ENCODE data around the gene MRPL32. TPM values are rescaled to one million over a fixed set of nuclear protein-coding genes. Genes with fewer than 3 reads are reported as not detected.

The MRPL32 gene
- total RNA-seq, 2 donors from 2014 or later = 48.3 to 65.7 TPM

DNA sequence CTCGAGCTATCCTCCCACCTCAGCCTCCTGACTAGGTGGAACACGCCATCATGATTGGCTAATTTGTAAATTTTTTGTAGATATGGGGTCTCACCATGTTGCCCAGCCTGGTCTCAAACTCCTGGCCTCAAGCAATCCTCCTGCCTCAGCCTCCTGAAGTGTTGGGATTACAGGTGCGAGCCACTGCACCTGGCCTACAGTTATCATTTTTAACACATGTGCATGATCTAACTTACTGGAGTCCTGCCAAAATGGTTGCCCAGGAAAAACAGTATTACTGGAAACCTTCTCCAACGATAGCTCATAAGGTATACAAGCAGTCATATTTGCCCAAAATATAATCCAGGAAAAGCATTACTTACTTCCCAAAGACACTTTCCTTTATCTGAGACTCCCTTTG is 20.2 kb downstream of the MRPL32 start:
- no peaks in the 10 kb centered on the region for H3K27me3 ChIP-seq (replicated peaks; ENCODE audit: insufficient read depth)
- TF ChIP-seq POLR2AphosphoS5 (IDR thresholded peaks at IDR 0.05) (no peak), POLR2A (IDR thresholded peaks at IDR 0.05) (no peak)
- TF ChIP-seq, protein P1, sequence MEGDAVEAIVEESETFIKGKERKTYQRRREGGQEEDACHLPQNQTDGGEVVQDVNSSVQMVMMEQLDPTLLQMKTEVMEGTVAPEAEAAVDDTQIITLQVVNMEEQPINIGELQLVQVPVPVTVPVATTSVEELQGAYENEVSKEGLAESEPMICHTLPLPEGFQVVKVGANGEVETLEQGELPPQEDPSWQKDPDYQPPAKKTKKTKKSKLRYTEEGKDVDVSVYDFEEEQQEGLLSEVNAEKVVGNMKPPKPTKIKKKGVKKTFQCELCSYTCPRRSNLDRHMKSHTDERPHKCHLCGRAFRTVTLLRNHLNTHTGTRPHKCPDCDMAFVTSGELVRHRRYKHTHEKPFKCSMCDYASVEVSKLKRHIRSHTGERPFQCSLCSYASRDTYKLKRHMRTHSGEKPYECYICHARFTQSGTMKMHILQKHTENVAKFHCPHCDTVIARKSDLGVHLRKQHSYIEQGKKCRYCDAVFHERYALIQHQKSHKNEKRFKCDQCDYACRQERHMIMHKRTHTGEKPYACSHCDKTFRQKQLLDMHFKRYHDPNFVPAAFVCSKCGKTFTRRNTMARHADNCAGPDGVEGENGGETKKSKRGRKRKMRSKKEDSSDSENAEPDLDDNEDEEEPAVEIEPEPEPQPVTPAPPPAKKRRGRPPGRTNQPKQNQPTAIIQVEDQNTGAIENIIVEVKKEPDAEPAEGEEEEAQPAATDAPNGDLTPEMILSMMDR (IDR thresholded peaks at IDR 0.05) = no peak

DNA sequence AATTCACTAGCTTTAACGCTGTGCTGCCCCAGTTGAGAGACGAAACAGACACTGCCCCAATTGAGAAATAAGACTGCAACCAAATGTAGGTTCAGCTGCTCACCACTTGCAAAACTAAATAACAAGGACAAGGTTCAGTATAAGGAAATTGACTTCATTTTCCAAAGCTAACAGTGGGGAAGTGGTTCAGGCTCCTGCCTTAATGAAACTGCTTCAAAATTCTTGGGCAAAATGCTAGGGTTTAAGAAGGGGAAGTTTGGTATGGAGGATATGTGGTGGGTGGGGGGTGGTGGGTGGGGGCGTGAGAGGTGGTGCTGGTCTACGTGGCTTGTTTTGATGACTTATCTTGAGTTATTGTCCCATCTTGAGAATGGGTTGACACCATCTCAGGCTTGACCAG is 21.8 kb downstream of the MRPL32 start:
- no peak overlapping the region for H3K27ac ChIP-seq
- no peak for DNase-seq (ENCODE audit: low spot score)
- WGBS = 86% methylated on average over 4 of the region's 4 CpGs
- H3K36me3 ChIP-seq = no peaks in the 10 kb centered on the region
- no peaks in the 10 kb centered on the region for H3K4me1 ChIP-seq (replicated peaks)
- intact Hi-C loops (cut with DNase I) = no loop called here
- H3K4me3 ChIP-seq = no peak overlapping the region
- H3K9me3 ChIP-seq = no peaks in the 10 kb centered on the region
- TF ChIP-seq, protein P1 (IDR thresholded peaks at IDR 0.05) = no peak
- TF ChIP-seq POLR2A (IDR thresholded peaks at IDR 0.05) = no peak
- TF ChIP-seq POLR2AphosphoS5 (IDR thresholded peaks at IDR 0.05) = no peak
- no peaks in the 10 kb centered on the region for H3K27me3 ChIP-seq (replicated peaks; ENCODE audit: insufficient read depth)

More for the DNA sequence above, 20.2 kb downstream of the MRPL32 start:
- intact Hi-C loops (cut with DNase I) = no loop called here
- H3K4me3 ChIP-seq = no peak overlapping the region
- no peak for DNase-seq (ENCODE audit: low spot score)
- no peaks in the 10 kb centered on the region for H3K36me3 ChIP-seq
- H3K27ac ChIP-seq = no peak overlapping the region
- no peaks in the 10 kb centered on the region for H3K4me1 ChIP-seq (replicated peaks)
- 82% methylated on average over 4 of the region's 4 CpGs for WGBS
- no peaks in the 10 kb centered on the region for H3K9me3 ChIP-seq

DNA sequence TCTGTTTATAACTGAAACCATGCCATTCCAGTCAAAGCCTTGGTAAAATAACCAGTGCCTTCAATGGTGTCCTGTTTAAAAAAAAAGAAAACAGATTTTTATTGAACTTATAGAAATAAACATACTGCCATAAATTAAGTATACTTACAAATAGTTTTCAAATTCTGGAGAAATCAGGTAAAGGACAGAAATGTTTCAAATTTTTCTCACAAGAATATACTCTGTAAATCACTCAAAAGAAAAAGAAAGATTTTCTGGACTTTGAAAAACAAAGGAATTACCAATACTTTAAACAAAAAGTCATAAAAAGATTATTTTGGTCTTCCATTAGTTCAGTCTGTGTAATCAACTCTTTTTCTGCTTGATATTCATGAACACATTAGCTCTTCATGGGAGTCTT is 23.9 kb downstream of the MRPL32 start:
- intact Hi-C loops (cut with DNase I) = no loop called here
- TF ChIP-seq POLR2AphosphoS5 (IDR thresholded peaks at IDR 0.05) (no peak), POLR2A (IDR thresholded peaks at IDR 0.05) (no peak)
- TF ChIP-seq, protein P1 (IDR thresholded peaks at IDR 0.05) = no peak
- H3K4me1 ChIP-seq (replicated peaks) = no peaks in the 10 kb centered on the region
- H3K9me3 ChIP-seq = no peaks in the 10 kb centered on the region
- H3K27ac ChIP-seq = no peak overlapping the region
- H3K36me3 ChIP-seq = no peaks in the 10 kb centered on the region
- DNase-seq (ENCODE audit: low spot score) = no peak
- H3K4me3 ChIP-seq = no peak overlapping the region
- H3K27me3 ChIP-seq (replicated peaks; ENCODE audit: insufficient read depth) = no peaks in the 10 kb centered on the region

DNA sequence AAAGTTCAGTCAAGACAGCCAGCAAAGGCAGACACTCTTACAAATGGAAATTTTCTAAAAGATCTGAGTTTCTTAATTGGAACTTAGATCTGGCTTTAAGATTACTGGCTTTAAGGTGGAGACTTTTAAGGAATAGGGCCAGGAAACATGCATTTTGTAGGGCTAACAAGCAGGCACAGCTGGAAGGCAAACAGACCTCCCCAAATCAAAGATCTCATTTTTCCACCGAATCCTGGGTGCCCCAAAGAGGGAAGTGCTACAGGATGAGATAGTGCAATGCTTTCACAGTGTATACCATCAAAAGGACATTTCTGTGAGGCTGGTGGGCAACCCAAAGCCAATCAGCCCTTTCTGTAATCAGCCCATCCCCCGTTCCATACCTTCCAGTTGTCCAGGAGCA is 27.4 kb downstream of the MRPL32 start:
- intact Hi-C loops (cut with DNase I) = no loop called here
- Histone ChIP-seq H3K4me3 (no peak overlapping the region), H3K36me3 (no peaks in the 10 kb centered on the region), H3K27me3 (replicated peaks; ENCODE audit: insufficient read depth) (no peaks in the 10 kb centered on the region), H3K9me3 (no peaks in the 10 kb centered on the region), H3K4me1 (replicated peaks) (no peaks in the 10 kb centered on the region), H3K27ac (no peak overlapping the region)
- no peak for TF ChIP-seq POLR2A (IDR thresholded peaks at IDR 0.05)
- no peak for TF ChIP-seq POLR2AphosphoS5 (IDR thresholded peaks at IDR 0.05)
- TF ChIP-seq, protein P1 (IDR thresholded peaks at IDR 0.05) = no peak
- no peak for DNase-seq (ENCODE audit: low spot score)
- WGBS = 88% methylated on average over 2 of the region's 2 CpGs

DNA sequence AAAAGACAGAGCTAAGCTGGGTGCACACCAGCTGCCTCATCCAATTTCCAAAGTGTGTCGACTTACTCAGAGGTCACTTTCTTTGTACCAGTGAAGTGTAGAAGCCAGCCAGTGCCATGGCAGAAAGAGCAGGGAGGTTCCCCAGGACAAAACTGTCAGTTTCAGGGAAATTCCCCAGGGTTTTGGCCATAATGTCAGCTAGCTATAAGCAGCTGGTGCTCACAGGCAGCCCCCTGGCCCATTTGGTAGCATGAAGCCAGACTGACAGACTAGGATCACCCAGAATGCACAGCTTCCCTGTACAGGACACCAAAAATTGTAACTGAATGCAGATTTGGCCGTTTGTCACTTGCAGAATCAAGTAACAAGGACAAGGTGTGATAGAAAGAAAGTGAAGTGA is 28.6 kb downstream of the MRPL32 start:
- DNase-seq (ENCODE audit: low spot score) = no peak
- no peak overlapping the region for H3K4me3 ChIP-seq
- no peaks in the 10 kb centered on the region for H3K9me3 ChIP-seq
- H3K36me3 ChIP-seq = no peaks in the 10 kb centered on the region
- intact Hi-C loops (cut with DNase I) = no loop called here
- no peak overlapping the region for H3K27ac ChIP-seq
- TF ChIP-seq POLR2A (IDR thresholded peaks at IDR 0.05) = no peak
- TF ChIP-seq POLR2AphosphoS5 (IDR thresholded peaks at IDR 0.05) = no peak
- TF ChIP-seq, protein P1 (IDR thresholded peaks at IDR 0.05) = no peak
- H3K27me3 ChIP-seq (replicated peaks; ENCODE audit: insufficient read depth) = no peaks in the 10 kb centered on the region
- no peaks in the 10 kb centered on the region for H3K4me1 ChIP-seq (replicated peaks)
- WGBS = 79% methylated on average over 2 of the region's 2 CpGs
